GM18868 (cell line): Measurements from ENCODE around the gene FERMT1.
"Not testable (repeated sequence)": the region's sequence is repeated elsewhere in the genome, so short reads cannot be mapped to it uniquely, and the experiment has no call there.

Source experiments
- ATAC-seq: cut with Tn5 transposase; IDR thresholded peaks from one replicate; pipeline ENCODE4 v1.9.1; 2021; ENCODE audit warnings: mild to moderate bottlenecking, moderate library complexity; ENCODE audit not compliant: unreplicated experiment

Gene FERMT1

GRCh38 chr20:6040958-6041807, 81.6 kb downstream of the FERMT1 start:
- no peak for ATAC-seq

GRCh38 chr20:6040540-6040939, 82.3 kb downstream of the FERMT1 start:
- no peak for ATAC-seq

GRCh38 chr20:6039766-6040165, 83.1 kb downstream of the FERMT1 start:
- ATAC-seq: no peak

GRCh38 chr20:6038256-6038655, 84.6 kb downstream of the FERMT1 start:
- no peak for ATAC-seq

GRCh38 chr20:6037082-6037481, 85.7 kb downstream of the FERMT1 start:
- ATAC-seq: no peak

- ATAC-seq: no peak
These were observed 86.6 kb downstream of the FERMT1 start for GRCh38 chr20:6036213-6036612.

- no peak for ATAC-seq
These were observed 88.5 kb downstream of the FERMT1 start for GRCh38 chr20:6034134-6034969.

- not testable (repeated sequence) for ATAC-seq
These were observed 89.9 kb downstream of the FERMT1 start for GRCh38 chr20:6032907-6033306.

GRCh38 chr20:6030453-6031080, 92.3 kb downstream of the FERMT1 start:
- no peak for ATAC-seq

- ATAC-seq: no peak
These were observed 93.3 kb downstream of the FERMT1 start for GRCh38 chr20:6029538-6029937.

- no peak for ATAC-seq
These were observed 94.0 kb downstream of the FERMT1 start for GRCh38 chr20:6028818-6029217.

- no peak for ATAC-seq
These were observed 96.8 kb downstream of the FERMT1 start for GRCh38 chr20:6026051-6026450.
